T follicular helper cell (primary cell): ENCODE results near the gene ADAMTS8.
"Not testable (repeated sequence)": the region's sequence is repeated elsewhere in the genome, so short reads cannot be mapped to it uniquely, and the experiment has no call there.

Source experiments
- DNase-seq: peaks from one replicate; pipeline ENCODE4 v3.0.0-alpha.2; 2020; ENCODE audit warnings: low read depth

Gene ADAMTS8

GRCh38 chr11:130439160-130439519 lies 10.7 kb upstream of the ADAMTS8 start:
- no peak for DNase-seq

- not testable (repeated sequence) for DNase-seq
Measured at GRCh38 chr11:130438401-130439159, 10.2 kb upstream of the ADAMTS8 start.

GRCh38 chr11:130437848-130438247 lies 9.4 kb upstream of the ADAMTS8 start:
- no peak for DNase-seq

- no peak for DNase-seq
Measured at GRCh38 chr11:130436171-130436570, 7.8 kb upstream of the ADAMTS8 start.

GRCh38 chr11:130435671-130436070 lies 7.3 kb upstream of the ADAMTS8 start:
- DNase-seq: no peak

- DNase-seq: peak; percentile 43
Measured at GRCh38 chr11:130434521-130435223, 6.3 kb upstream of the ADAMTS8 start.

GRCh38 chr11:130433357-130433756 lies 4.9 kb upstream of the ADAMTS8 start:
- no peak for DNase-seq

- DNase-seq: no peak
Measured at GRCh38 chr11:130431801-130432200, 3.4 kb upstream of the ADAMTS8 start.

GRCh38 chr11:130431331-130431773 lies 2.9 kb upstream of the ADAMTS8 start:
- peak; percentile 42 for DNase-seq

- no peak for DNase-seq
Measured at GRCh38 chr11:130429983-130430382, 1.6 kb upstream of the ADAMTS8 start.

- DNase-seq: no peak
Measured at GRCh38 chr11:130429120-130429681, 792 bp upstream of the ADAMTS8 start.

- no peak for DNase-seq
Measured at GRCh38 chr11:130427581-130428315, 661 bp downstream of the ADAMTS8 start.

GRCh38 chr11:130426837-130427341 lies 1.5 kb downstream of the ADAMTS8 start:
- no peak for DNase-seq

GRCh38 chr11:130426223-130426836 lies 2.1 kb downstream of the ADAMTS8 start:
- no peak for DNase-seq

- DNase-seq: no peak
Measured at GRCh38 chr11:130425156-130425555, 3.3 kb downstream of the ADAMTS8 start.

- no peak for DNase-seq
Measured at GRCh38 chr11:130424613-130425140, 3.7 kb downstream of the ADAMTS8 start.

GRCh38 chr11:130423541-130424142 lies 4.8 kb downstream of the ADAMTS8 start:
- no peak for DNase-seq

GRCh38 chr11:130422251-130422995 lies 6.0 kb downstream of the ADAMTS8 start:
- DNase-seq: no peak

- no peak for DNase-seq
Measured at GRCh38 chr11:130421697-130422096, 6.7 kb downstream of the ADAMTS8 start.

GRCh38 chr11:130421199-130421585 lies 7.2 kb downstream of the ADAMTS8 start:
- DNase-seq: no peak
